SK-N-MC (cell line): Measurements from ENCODE around the gene ZNF385A.
A peak's percentile ranks its signal among the peaks of the same experiment; 100 is the strongest.

Experiments used
- DNase-seq: peaks from one replicate; pipeline ENCODE4 v3.0.0-alpha.2; 2011; ENCODE audit warnings: low read depth, low spot score
- H3K27ac ChIP-seq: fragments of 200-600 bp; sonication (generic); 2 replicates; pipeline ENCODE4 v1.5.1; 2016; ENCODE audit warnings: mixed run types
- H3K36me3 ChIP-seq: fragments of 200-600 bp; sonication (generic); 2 replicates; pipeline ENCODE4 v1.6.1; 2017; ENCODE audit warnings: antibody characterized with exemption, low read length, mixed read lengths; ENCODE audit not compliant: insufficient read depth
- H3K4me3 ChIP-seq: fragments of 200-600 bp; sonication (generic); 2 replicates; pipeline ENCODE4 v1.5.1; 2016
- H3K9ac ChIP-seq: fragments of 200-600 bp; sonication (generic); 2 replicates; pipeline ENCODE4 v1.8.0; 2017; ENCODE audit warnings: mixed run types, mixed read lengths; ENCODE audit not compliant: insufficient read length
- H3K9me3 ChIP-seq: fragments of 200-600 bp; sonication (generic); 2 replicates; pipeline ENCODE4 v1.6.1; 2017; ENCODE audit warnings: low read depth, mild to moderate bottlenecking, antibody characterized with exemption, low read length, moderate library complexity, mixed read lengths
- EZH2 ChIP-seq: fragments of 200-600 bp; sonication (generic); IDR thresholded peaks from one replicate; pipeline ENCODE4 v1.6.1; 2017; ENCODE audit warnings: antibody characterized with exemption
- FOXP2 ChIP-seq: optimal IDR thresholded peaks from 2 replicates; pipeline ENCODE3; 2011; ENCODE audit warnings: mild to moderate bottlenecking, moderate library complexity; ENCODE audit not compliant: insufficient read depth; ENCODE audit errors: extremely low read length, control extremely low read depth
- POLR2AphosphoS5 ChIP-seq: IDR thresholded peaks from 2 replicates; pipeline ENCODE4 v1.6.1; 2012; ENCODE audit warnings: mild to moderate bottlenecking, low read depth, low read length, borderline replicate concordance

ZNF385A gene

DNA sequence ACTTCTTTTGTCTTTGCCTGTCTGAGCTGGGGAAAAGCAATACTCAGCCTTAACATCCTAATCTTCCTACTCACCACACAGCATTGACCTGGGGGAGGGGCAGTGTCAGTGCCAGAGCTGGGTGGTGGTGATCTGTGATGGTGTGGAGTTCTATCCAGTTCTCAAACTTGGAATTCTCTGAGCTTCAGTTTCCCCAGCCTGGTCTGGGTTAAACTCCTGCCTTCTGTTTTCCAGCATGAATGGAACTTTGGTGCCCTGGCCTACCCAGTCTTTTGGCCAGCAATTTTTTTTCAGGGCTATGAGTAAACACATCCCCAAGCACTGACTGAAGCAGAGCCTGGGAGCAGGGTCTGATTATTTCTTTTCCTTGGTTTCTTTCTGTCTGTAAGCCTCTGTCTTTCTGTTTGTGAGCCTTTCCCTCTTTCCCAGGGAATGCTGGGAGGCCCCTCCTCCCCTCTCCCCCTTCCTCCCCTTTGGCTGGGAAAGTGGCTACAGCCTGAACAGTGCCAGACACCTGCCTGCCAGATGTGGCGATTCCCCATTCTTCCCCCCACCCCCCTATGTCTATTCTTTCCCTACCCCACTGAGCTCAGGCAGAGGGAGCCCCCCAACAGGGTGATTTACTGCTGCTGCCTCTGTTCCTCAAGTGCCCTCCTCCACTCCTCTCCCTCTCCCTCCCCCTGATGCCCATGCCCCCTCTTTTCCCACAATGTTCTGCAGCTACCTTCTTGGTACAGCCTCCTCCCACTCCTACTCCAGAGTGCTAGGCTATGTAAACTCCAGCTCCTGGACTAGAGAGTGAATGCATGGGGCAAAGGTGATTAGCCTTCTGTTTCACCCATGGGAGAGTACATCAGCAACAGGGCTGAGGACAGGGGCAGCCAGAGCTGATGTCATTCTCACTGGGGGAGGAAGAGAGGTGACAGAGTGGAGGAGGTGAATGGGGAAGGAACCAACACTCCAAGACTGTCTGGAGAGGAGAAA is 31.4 kb downstream of the ZNF385A start:
- Histone ChIP-seq H3K4me3 (peak overlapping the region; percentile 72), H3K36me3 (peaks cover 28% of the 10 kb centered on the region), H3K9ac (peak overlapping the region; percentile 64), H3K27ac (peak overlapping the region; percentile 99), H3K9me3 (no peaks in the 10 kb centered on the region)
- TF ChIP-seq POLR2AphosphoS5 (peak; percentile 63), EZH2 (no peak), FOXP2 (peak; percentile 7)
- DNase-seq, result peak; percentile 42

DNA sequence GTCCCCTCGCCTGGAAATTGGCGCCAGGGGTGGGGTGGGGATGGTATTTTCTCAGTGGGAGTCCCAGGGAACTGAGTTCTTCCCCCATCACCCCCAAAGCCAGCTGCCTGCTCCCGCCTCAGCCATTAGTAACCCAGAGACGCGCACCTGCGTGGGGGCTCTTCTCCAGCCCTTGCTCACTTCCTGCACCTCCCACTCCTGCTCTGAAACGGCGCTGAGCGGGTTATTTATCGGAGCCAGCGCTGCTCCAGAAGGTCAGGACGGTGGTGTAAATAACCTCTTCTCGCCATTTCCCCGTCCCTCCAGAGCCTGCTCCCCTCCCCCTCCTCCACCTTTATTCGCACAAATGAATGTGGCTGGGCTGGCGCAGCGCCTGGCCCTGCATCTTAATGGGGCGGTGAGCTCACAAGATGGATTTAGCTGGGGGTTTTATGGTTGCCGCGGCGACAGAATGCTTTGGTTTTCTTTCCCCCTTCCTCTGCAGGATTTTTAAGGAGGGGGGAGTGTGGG is 32.5 kb downstream of the ZNF385A start:
- DNase-seq, result no peak
- Histone ChIP-seq H3K9ac (peak overlapping the region; percentile 64), H3K36me3 (peaks cover 38% of the 10 kb centered on the region), H3K4me3 (peak overlapping the region; percentile 72), H3K9me3 (no peaks in the 10 kb centered on the region), H3K27ac (peak overlapping the region; percentile 99)
- TF ChIP-seq POLR2AphosphoS5 (no peak; the same call in 1 of the 2 replicates), EZH2 (no peak), FOXP2 (no peak)

- H3K9me3 ChIP-seq, result no peaks in the 10 kb centered on the region
- peaks cover 41% of the 10 kb centered on the region for H3K36me3 ChIP-seq
- H3K27ac ChIP-seq, result peak overlapping the region; percentile 99
- no peak overlapping the region for H3K9ac ChIP-seq
- no peak overlapping the region; the same call in 1 of the 2 replicates for H3K4me3 ChIP-seq
- no peak for DNase-seq
- no peak for TF ChIP-seq POLR2AphosphoS5
Observed at GRCh38 chr12:54351341-54351740, 33.2 kb downstream of the ZNF385A start.

- Histone ChIP-seq H3K27ac (peak overlapping the region; percentile 99), H3K9me3 (no peaks in the 10 kb centered on the region), H3K4me3 (no peak overlapping the region; the same call in 1 of the 2 replicates), H3K9ac (no peak overlapping the region), H3K36me3 (peaks cover 44% of the 10 kb centered on the region)
- no peak for DNase-seq
- TF ChIP-seq EZH2 (no peak), FOXP2 (no peak), POLR2AphosphoS5 (no peak)
Observed at GRCh38 chr12:54350743-54351142, 33.8 kb downstream of the ZNF385A start.

DNA sequence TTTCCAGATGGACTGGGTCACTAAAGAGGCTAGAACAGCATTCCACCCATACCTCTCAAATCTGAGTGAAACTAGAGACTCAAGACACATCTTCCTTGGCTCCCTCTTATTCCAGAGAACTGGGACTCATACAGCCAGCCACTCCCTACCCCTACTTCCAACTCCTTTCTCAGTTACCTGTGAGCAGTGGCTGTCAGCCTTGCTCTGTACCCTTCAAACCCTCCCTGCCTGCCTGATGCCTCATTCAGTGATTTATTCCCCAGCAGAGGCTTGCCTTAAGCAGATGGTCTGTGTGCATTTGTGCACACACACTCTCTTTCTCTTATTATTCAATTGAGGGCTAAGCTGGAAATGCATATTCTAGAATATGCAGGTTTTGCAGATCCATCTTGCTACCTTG is 34.9 kb downstream of the ZNF385A start:
- no peak for DNase-seq
- Histone ChIP-seq H3K9me3 (no peaks in the 10 kb centered on the region), H3K36me3 (peaks cover 52% of the 10 kb centered on the region), H3K4me3 (no peak overlapping the region), H3K9ac (no peak overlapping the region), H3K27ac (peak overlapping the region; percentile 99)
- TF ChIP-seq FOXP2 (no peak), POLR2AphosphoS5 (no peak), EZH2 (no peak)

GRCh38 chr12:54349036-54349435 is 35.5 kb downstream of the ZNF385A start:
- no peak for DNase-seq
- H3K27ac ChIP-seq, result peak overlapping the region; percentile 99
- H3K36me3 ChIP-seq, result peaks cover 54% of the 10 kb centered on the region
- H3K9me3 ChIP-seq, result no peaks in the 10 kb centered on the region
- H3K4me3 ChIP-seq, result no peak overlapping the region
- TF ChIP-seq FOXP2, result no peak
- TF ChIP-seq POLR2AphosphoS5, result no peak
- TF ChIP-seq EZH2, result no peak
- no peak overlapping the region for H3K9ac ChIP-seq

GRCh38 chr12:54341378-54342300 is 42.9 kb downstream of the ZNF385A start:
- H3K9ac ChIP-seq, result no peak overlapping the region
- no peaks in the 10 kb centered on the region for H3K9me3 ChIP-seq
- H3K4me3 ChIP-seq, result no peak overlapping the region
- H3K27ac ChIP-seq, result no peak overlapping the region
- DNase-seq, result no peak
- H3K36me3 ChIP-seq, result peaks cover 46% of the 10 kb centered on the region
- TF ChIP-seq EZH2, result no peak
- TF ChIP-seq FOXP2, result no peak
- no peak for TF ChIP-seq POLR2AphosphoS5

DNA sequence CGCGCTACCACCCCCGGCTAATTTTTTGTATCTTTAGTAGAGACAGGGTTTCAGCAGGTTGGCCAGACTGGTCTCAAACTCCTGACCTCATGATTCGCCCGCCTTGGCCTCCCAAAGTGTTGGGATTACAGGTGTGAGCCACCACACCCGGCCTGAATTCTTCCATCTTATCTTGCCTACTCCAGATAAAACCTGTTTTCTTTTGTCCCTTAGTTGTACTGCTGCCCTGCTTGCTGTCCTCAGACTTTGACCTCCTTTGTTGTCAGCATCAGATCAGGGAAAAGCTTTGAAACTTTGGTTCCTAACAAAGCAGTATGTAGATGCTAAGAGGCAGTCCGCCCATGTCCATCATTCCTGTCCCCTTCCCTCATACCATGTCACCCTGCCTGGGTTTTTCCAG is 43.7 kb downstream of the ZNF385A start:
- Histone ChIP-seq H3K4me3 (no peak overlapping the region), H3K36me3 (peaks cover 44% of the 10 kb centered on the region), H3K27ac (no peak overlapping the region), H3K9me3 (no peaks in the 10 kb centered on the region), H3K9ac (no peak overlapping the region)
- no peak for DNase-seq
- TF ChIP-seq EZH2, result no peak
- TF ChIP-seq POLR2AphosphoS5, result no peak
- no peak for TF ChIP-seq FOXP2
